Fibroblast of upper back skin (primary cell): Measurements from ENCODE around the gene HSPA4.
"Not testable (repeated sequence)": the region's sequence is repeated elsewhere in the genome, so short reads cannot be mapped to it uniquely, and the experiment has no call there.

ENCODE experiments used
- DNase-seq: peaks from one replicate; pipeline ENCODE4 v3.0.0-alpha.2; 2013

The HSPA4 gene

DNA sequence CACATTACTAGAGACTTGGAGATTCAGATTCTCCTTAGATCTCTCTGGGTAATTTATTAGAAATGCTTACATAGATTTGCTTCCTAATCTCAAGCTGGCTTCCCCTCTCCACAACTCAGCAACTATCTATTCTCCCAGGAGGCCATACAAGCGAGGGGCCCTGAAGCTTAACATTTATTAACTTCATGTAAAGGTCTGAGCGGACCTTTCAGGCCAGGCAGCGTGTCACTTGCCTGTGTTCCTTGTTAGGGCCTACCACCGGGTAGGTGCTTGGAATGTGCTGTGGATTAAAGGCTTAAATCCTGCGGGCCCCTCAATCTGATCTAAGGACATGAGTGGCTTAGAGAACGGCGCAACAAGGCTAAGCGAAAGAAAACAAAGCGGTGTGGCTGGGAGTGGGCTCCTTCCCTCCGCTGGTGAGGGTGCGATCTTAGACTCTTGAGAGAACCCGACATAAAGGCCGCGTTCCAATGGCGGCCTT is 712 bp upstream of the HSPA4 start:
- DNase-seq, result peak; percentile 17

DNA sequence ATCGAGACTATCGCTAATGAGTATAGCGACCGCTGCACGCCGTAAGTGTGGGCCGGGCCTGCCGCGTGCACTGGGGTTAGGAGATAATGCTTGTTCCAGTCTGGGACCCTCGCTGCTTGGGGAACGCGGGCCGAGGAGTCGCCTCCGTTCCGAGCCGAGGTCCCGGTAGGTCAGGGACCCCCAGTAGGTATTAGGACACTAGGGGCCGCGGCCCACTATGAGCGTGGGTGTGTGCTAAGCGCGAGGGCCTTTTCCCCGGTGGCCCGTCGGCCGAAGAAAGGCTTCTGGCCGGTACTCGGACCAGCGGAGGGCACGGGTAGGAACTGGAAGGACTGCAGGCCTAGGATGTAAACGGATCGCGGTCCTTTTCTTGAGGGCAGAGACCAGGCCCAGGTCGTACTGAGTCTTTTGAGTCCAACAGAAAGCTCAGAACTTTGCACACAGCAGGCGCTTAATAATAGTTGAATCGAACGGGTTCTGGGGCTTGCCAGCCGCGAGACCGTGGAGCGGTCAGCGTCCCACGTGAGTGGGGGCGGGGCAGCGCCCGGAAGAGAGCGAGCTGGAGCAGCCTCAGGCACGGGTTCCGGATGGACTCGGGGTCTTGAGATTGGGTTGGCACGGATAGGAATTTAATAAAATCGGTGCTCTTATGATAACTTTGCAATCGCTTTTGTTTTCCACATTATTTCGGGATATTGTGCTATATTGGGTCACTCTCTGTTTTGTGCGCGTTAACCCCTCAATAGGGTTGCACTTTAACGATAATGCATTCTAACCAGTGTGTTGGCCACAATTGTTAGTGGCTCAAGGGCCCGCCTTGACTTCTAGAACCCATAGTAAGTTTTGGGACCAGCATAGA is 733 bp downstream of the HSPA4 start:
- peak; percentile 41 for DNase-seq

GRCh38 chr5:133053448-133053847 is 1.6 kb downstream of the HSPA4 start:
- DNase-seq, result no peak

GRCh38 chr5:133054697-133055471 is 3.1 kb downstream of the HSPA4 start:
- DNase-seq, result no peak

DNA sequence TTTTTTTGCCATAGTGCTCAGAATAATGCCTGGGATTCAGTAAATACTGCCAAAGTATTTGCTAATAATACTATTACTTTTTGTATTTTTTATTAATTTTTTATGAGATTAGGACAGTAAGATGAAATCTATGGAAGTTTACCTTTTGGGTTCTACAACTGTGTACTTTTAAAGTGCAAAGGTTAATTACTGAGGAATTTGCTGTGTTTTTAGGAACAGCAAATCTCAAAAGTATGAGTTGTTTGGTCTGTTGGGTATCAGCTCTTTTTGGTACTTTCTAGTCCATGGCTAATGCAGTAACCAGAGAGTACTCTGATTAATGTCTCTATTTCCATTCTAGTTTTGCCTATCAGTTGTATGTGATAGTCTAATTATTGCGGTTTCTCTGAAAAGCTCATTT is 5.1 kb downstream of the HSPA4 start:
- no peak for DNase-seq

DNA sequence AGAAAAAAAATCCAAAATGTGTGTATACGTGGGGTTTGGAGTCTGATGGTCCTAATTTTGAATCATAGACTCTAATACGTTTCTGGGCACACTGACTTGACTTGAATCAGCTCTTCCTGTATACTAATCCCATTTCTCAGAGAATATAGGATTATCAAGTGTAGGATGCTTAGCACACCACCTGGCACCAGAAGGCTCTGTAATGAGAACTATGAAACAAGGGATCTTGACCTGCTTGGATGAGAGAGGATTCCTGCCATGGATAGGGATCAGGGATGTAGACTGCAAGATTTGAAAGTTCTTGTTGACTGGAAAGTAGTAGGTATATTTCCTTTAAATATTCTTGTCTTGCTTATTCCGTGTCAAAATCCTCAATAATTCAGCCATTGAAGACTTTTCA is 7.8 kb downstream of the HSPA4 start:
- DNase-seq, result no peak

DNA sequence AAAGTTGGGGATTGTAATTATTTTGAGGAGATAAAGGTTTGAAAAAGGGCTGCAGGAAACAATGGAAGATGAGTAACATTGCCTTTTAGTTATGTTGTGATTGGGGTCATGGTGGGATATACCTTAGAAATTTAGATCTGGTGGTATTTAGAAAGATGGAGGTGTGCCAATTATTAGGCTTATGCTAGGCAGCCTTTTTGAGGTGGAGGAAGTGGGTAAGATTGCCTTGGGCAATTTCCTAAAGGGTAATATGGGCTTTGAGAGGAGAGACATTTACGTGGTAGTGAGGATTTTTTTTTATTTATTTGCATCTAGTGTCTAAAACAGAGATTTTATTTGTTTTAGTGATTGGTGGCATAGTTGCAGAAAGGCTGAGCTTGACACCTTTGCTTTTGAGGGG is 10.5 kb downstream of the HSPA4 start:
- DNase-seq, result no peak

- DNase-seq, result no peak
These were observed 12.2 kb downstream of the HSPA4 start for GRCh38 chr5:133063965-133064364.

DNA sequence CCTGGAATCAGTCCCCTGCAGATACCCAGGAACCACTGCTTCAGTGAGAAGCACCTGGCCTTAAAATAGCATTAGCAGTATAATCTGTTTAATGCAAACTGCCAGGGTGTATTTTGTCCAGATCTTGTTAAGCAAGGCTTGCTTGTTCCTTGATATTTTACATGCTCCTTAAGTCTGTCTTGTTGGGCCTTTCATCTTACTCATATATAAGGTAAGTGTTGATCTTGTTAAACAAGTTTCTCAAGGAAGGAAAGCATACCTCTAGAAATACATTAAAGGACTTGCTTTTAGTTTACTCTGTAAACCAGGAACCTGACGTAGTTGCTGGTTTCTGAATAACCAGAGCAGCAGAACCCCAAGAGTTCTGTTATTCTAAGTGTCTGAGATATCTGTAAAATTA is 13.7 kb downstream of the HSPA4 start:
- DNase-seq, result no peak

- no peak for DNase-seq
These were observed 14.2 kb downstream of the HSPA4 start for GRCh38 chr5:133066045-133066444.

- no peak for DNase-seq
These were observed 20.2 kb downstream of the HSPA4 start for GRCh38 chr5:133072021-133072420.

- peak; percentile 16 for DNase-seq
These were observed 24.0 kb downstream of the HSPA4 start for GRCh38 chr5:133075572-133076536.

GRCh38 chr5:133079048-133079447 is 27.2 kb downstream of the HSPA4 start:
- no peak for DNase-seq

DNA sequence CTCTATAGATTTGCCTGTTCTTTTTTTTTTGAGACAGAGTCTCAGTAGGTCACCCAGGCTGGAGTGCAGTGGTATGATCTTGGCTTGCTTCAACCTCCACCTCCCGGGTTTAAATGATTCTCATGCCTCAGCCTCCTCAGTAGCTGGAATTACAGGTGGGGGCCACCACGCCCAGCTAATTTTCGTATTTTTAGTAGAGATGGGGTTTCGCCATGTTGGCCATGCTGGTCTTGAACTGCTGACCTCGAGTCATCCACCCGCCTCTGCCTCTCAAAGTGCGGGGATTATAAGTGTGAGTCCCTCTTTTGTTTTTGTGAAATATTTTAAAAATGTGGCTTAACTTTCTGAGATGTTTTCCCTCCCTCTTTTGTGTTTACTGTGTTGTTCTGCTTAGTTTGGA is 29.2 kb downstream of the HSPA4 start:
- DNase-seq, result no peak

GRCh38 chr5:133081703-133082102 is 29.9 kb downstream of the HSPA4 start:
- DNase-seq, result peak; percentile 12

GRCh38 chr5:133082128-133082527 is 30.3 kb downstream of the HSPA4 start:
- no peak for DNase-seq

- peak; percentile 10 for DNase-seq
These were observed 32.1 kb downstream of the HSPA4 start for GRCh38 chr5:133083901-133084300.

DNA sequence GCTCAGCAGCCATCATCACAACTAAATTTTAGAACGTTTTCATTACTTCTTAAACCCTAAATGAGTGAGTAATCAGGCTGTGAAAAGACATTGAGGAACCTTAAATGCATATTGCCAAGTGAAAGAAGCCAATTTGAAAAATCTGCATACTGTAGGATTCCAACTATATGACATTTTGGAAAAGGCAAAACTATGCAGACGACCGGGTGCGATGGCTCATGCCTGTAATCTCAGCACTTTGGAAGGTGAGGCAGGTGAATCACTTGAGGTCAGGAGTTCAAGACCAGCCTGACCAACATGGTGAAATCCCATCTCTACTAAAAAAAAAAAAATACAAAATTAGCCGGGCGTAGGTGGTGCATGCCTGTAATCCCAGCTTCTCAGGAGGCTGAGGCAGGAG is 33.4 kb downstream of the HSPA4 start:
- not testable (repeated sequence) for DNase-seq

- DNase-seq, result peak; percentile 37
These were observed 34.6 kb downstream of the HSPA4 start for GRCh38 chr5:133086366-133086875.

DNA sequence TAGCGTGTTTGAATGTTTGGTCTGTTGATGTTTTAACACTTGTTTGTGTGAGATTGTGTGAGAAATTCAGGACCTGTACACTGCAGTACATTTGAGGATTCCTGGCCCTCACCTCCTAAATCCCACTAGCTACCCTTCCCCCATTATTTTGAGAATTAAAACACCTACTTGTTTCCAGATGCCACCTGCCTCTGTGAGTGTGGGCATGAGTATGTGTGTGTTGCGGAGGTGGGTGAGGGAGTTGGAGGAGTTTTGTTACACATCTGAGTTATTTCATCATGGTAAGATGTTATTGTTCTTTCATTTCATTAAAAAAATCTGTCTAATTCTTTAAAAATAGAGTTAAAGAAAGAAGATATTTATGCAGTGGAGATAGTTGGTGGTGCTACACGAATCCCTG is 36.3 kb downstream of the HSPA4 start:
- no peak for DNase-seq

GRCh38 chr5:133091034-133091433 is 39.2 kb downstream of the HSPA4 start:
- DNase-seq, result no peak

- DNase-seq, result no peak
These were observed 54.5 kb downstream of the HSPA4 start for GRCh38 chr5:133106343-133106742.
